Left ventricle myocardium inferior (tissue), 1 donor: Measurements from ENCODE around the gene H2AZ2. TPM values are rescaled to one million over a fixed set of nuclear protein-coding genes. Genes with fewer than 3 reads are reported as not detected.
A peak's percentile ranks its signal among the peaks of the same experiment; 100 is the strongest.

Experiments used
- DNase-seq: peaks from one replicate; pipeline ENCODE4 v3.0.0-alpha.2; 2020
- H3K27ac ChIP-seq: fragments of 200-600 bp; replicated peaks from 2 replicates; pipeline ENCODE4 v1.8.0; 2021
- H3K27me3 ChIP-seq: fragments of 200-600 bp; 2 replicates; pipeline ENCODE4 v1.8.0; 2021; ENCODE audit warnings: low read depth
- H3K36me3 ChIP-seq: fragments of 200-600 bp; 2 replicates; pipeline ENCODE4 v1.8.0; 2021
- H3K4me1 ChIP-seq: fragments of 200-600 bp; 2 replicates; pipeline ENCODE4 v1.8.0; 2021
- H3K4me3 ChIP-seq: fragments of 200-600 bp; 2 replicates; pipeline ENCODE4 v1.8.0; 2021; ENCODE audit warnings: mild to moderate bottlenecking, moderate library complexity
- H3K9me3 ChIP-seq: fragments of 200-600 bp; replicated peaks from 2 replicates; pipeline ENCODE4 v1.8.0; 2021
- intact Hi-C: fragments of 100-400 bp; cut with micrococcal nuclease; formaldehyde crosslinking; loops from one replicate; pipeline ENCODE4 v1.11.0; 2022
- total RNA-seq: library from RNA; stranded (reverse); fragmentation: NEBNext Ultra II Directional; extraction: Animal tissue kit (Norgen Biotek cat#: 25700); gene quantifications from one replicate; pipeline ENCODE4 v1.2.1, GENCODE V29; 2021
- TF ChIP-seq, protein P1 (sequence below): fragments of 200-600 bp; IDR thresholded peaks from 2 replicates; pipeline ENCODE4 v1.8.0; 2021; ENCODE audit warnings: antibody characterized with exemption, mild to moderate bottlenecking, borderline replicate concordance
- donor health status: DM: no; HTN: yes; CAD: no; lungs with severe emphysema.

Gene H2AZ2
- total RNA-seq, 1 donor from 2014 or later: 265 TPM

DNA sequence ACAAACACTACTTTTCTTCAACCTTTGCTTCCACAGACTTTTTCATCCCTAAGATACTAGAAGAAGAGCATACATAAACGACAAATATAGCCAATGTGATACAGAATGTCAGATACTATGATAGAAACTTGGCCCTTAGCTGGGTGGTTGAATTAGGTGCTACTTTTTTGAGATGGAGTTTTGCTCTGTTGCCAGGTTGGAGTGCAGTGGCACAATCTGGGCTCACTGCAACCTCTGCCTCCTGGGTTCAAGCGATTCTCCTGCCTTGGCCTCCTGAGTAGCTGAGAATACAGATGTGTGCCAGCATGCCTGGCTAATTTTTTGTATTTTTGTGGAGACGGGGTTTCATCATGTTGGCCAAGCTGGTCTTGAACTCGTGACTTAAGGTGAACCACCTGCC lies 47.9 kb downstream of the H2AZ2 start:
- TF ChIP-seq, protein P1, sequence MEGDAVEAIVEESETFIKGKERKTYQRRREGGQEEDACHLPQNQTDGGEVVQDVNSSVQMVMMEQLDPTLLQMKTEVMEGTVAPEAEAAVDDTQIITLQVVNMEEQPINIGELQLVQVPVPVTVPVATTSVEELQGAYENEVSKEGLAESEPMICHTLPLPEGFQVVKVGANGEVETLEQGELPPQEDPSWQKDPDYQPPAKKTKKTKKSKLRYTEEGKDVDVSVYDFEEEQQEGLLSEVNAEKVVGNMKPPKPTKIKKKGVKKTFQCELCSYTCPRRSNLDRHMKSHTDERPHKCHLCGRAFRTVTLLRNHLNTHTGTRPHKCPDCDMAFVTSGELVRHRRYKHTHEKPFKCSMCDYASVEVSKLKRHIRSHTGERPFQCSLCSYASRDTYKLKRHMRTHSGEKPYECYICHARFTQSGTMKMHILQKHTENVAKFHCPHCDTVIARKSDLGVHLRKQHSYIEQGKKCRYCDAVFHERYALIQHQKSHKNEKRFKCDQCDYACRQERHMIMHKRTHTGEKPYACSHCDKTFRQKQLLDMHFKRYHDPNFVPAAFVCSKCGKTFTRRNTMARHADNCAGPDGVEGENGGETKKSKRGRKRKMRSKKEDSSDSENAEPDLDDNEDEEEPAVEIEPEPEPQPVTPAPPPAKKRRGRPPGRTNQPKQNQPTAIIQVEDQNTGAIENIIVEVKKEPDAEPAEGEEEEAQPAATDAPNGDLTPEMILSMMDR: no peak
- Histone ChIP-seq H3K27me3 (no peaks in the 10 kb centered on the region), H3K4me1 (peaks cover 51% of the 10 kb centered on the region), H3K27ac (no peak overlapping the region), H3K4me3 (no peak overlapping the region), H3K36me3 (peaks cover 62% of the 10 kb centered on the region), H3K9me3 (no peaks in the 10 kb centered on the region)
- no peak for DNase-seq
- intact Hi-C loops: no loop called here

DNA sequence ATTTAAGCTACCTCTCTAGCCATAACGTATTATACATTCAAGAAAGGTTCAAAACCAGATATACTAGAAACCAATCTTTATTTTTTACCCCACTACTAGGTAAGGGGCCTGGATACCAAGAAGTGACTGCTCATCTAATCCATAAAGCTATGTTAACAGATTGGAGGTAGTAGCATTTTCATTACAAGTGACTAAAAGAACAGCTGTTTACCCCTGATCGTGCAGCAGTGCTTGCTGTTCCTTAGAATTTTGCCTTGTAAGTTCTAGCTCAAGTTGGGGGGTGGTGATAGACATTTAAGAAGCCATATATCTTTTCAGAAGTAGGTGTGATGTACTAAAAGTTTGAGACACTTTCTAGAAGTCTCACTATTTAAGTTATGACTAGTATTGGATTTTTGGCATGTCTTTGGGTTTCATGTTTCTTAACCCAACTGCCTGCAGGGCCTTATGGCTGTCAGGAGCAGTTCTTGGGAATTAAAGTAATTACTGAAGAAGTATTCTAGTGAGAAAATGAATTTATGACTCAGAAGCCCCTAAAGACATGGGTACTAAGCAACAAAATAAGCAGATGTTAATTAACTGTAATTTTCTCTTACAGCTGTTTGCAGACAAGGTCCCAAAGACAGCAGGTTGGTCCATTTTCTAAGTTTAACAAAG lies 49.1 kb downstream of the H2AZ2 start:
- Histone ChIP-seq H3K36me3 (peaks cover 51% of the 10 kb centered on the region), H3K4me1 (peaks cover 51% of the 10 kb centered on the region), H3K27me3 (no peaks in the 10 kb centered on the region), H3K27ac (peak overlapping the region; percentile 100), H3K9me3 (no peaks in the 10 kb centered on the region), H3K4me3 (peak overlapping the region; percentile 80)
- DNase-seq: no peak
- TF ChIP-seq, protein P1: no peak
- intact Hi-C loops: no loop called here

DNA sequence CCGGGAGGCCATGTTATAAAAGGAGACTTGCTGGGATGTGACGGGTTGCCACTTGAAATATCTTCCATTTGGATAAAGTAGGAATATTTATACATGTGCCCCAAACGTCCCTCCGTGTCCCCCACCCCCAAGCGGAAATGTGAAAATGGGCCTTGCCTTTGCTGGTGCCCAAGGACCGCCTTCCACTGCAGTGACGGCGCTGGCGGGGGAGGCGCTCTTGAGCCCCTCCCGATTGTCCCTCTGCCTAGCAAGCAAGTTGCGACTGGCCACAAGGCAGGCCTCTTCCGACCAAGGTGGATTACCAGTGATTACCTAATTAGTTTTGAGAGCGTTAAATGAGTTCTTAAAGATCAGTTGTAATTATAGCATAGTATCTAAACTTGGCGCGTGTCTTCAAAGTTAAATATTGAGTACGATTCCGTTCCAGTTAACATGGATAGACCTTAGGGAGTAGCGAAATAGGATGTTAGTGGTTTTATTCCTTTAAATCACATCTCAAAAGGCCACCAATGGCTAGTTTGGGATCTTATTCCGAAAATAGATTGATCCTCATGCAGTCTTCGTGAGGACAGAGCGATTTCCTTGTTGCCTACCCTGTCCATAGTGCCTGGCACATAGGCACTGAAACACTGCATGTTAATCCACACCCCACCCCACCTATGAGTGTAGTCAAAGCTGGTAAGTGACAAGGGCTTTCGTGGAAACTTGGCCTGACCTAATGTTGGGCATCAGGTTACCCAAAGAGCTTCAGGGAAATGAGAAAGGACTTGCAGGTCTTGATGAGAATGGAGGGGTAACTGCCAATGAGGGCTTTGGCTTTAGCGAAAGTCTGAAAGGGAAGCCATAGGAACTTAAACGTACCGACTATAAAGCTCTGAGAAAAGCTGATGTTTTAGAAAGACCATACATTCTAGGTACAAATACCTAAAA lies 50.3 kb downstream of the H2AZ2 start:
- H3K9me3 ChIP-seq: no peaks in the 10 kb centered on the region
- H3K4me3 ChIP-seq: peak overlapping the region; percentile 80
- TF ChIP-seq, protein P1: peak; percentile 49
- no peaks in the 10 kb centered on the region for H3K27me3 ChIP-seq
- peaks cover 39% of the 10 kb centered on the region for H3K36me3 ChIP-seq
- intact Hi-C loops: no loop called here
- peaks cover 51% of the 10 kb centered on the region for H3K4me1 ChIP-seq
- DNase-seq: peak; percentile 91
- peak overlapping the region; percentile 100 for H3K27ac ChIP-seq

DNA sequence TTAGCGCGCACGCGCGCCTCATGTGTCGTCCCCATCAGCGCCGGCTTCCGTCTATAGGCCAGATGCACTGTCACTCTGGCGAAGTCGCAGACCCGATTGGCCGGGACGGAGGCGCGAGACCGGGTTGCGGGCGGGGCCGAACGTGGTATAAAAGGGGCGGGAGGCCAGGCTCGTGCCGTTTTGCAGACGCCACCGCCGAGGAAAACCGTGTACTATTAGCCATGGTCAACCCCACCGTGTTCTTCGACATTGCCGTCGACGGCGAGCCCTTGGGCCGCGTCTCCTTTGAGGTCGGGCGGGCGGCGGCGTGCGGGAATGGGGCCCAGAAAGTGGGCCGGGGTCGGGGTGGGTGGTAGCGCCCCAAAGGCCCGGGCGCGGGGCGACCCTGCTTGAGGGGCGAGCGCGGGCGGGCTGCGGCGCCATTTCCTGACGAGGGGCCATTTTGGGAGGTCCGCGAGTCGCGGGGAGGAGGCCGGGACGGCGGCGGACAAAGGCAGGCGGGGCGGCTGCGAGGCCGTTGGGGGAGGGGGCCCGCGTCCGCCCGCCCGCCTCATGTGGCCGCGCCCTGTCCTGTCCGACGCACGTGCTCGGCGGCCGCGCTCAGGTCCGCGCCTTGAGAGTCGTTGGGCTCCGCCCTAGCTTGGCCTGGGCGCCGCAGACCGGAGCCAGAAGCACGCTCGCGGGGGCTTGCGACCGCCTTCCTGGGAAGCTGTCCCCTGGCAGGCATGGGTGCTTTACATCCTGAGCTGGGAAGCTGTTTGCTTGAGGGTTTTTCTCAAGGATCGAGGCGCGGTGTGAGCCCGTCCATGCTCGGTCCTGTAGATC lies 51.2 kb downstream of the H2AZ2 start, which contains the start of gene PPIA:
TSS of gene PPIA (plus strand) at position 178 of the 825 bp plus-strand sequence. CDS start at position 222, 44 bp downstream.
- Histone ChIP-seq H3K36me3 (peaks cover 30% of the 10 kb centered on the region), H3K4me3 (peak within 1 kb of the TSS; percentile 80), H3K27me3 (no peaks in the 10 kb centered on the region), H3K9me3 (no peaks in the 10 kb centered on the region), H3K4me1 (peaks cover 51% of the 10 kb centered on the region), H3K27ac (peak within 1 kb of the TSS; percentile 100)
- TF ChIP-seq, protein P1: no peak
- DNase-seq: peak; percentile 99
- intact Hi-C loops: no loop called here

DNA sequence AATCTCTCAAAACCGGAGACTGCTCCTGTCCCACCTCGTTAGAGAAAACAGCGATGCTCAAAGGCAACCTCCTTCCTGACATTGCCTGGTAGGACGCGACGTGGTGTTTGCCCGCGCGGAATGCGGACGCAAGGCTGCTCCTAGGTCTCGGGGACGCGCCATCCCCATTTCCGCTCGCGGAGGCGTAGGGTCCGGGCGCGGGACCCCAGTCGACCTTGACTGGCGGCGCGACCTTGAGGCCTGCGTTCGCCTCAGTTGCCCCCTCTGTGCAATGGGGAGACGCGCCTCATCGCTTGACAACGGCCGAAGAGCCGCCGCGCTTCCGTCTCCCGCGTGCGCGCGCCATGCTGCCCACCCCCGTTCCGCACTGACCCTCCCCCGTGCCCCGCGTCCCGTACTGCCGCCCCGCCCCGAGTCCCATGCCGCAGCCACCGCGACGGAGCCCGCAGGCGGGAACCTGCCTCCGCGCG lies 51.8 kb downstream of the H2AZ2 start:
- intact Hi-C loops: no loop called here

More for the DNA sequence above, 51.8 kb downstream of the H2AZ2 start:
- no peak for DNase-seq
- peaks cover 51% of the 10 kb centered on the region for H3K4me1 ChIP-seq
- H3K4me3 ChIP-seq: peak overlapping the region; percentile 80
- peak overlapping the region; percentile 100 for H3K27ac ChIP-seq
- TF ChIP-seq, protein P1: no peak
- peaks cover 25% of the 10 kb centered on the region for H3K36me3 ChIP-seq
- H3K9me3 ChIP-seq: no peaks in the 10 kb centered on the region
- H3K27me3 ChIP-seq: no peaks in the 10 kb centered on the region
